Transverse colon (tissue), 4 donors: ENCODE data around the gene ADCY5. TPM values are rescaled to one million over a fixed set of nuclear protein-coding genes. Genes with fewer than 3 reads are reported as not detected.

Experiments
- DNase-seq: peaks from one replicate; pipeline ENCODE4 v3.0.0-alpha.2; 2019
- H3K27ac ChIP-seq, 4 donors: fragments of 200-600 bp; sonication (generic); 2 replicates each; pipeline ENCODE4 v1.5.1; 2016 to 2018; ENCODE audit warnings: inconsistent platforms in 4 of 4
- H3K27me3 ChIP-seq: fragments of 200-600 bp; sonication (generic); 2 replicates; pipeline ENCODE4 v1.5.1; 2017; ENCODE audit warnings: inconsistent platforms
- H3K36me3 ChIP-seq, 4 donors: fragments of 200-600 bp; sonication (generic); 2 replicates each; pipeline ENCODE4 v1.5.1; 2017 to 2019; ENCODE audit warnings: inconsistent platforms in 4 of 4
- H3K4me1 ChIP-seq, 4 donors: fragments of 200-600 bp; sonication (generic); 2 replicates each; pipeline ENCODE4 v1.5.1; 2017 to 2020; ENCODE audit warnings: inconsistent platforms in 4 of 4
- H3K4me3 ChIP-seq, 4 donors: fragments of 200-600 bp; sonication (generic); 1 replicate in 1 of 4; 2 replicates in 3 of 4; pipeline versions ENCODE4 v1.5.1 to v1.6.1; 2017 to 2019; ENCODE audit warnings: inconsistent platforms in 4 of 4
- H3K9me3 ChIP-seq, 2 donors: fragments of 200-600 bp; sonication (generic); 2 replicates each; pipeline ENCODE4 v1.5.1; 2017 to 2019; ENCODE audit warnings: inconsistent platforms in 2 of 2
- EP300 ChIP-seq: sonication (generic); formaldehyde crosslinking; IDR thresholded peaks from one replicate; pipeline ENCODE4 v1.6.1; 2017; ENCODE audit warnings: antibody characterized with exemption, low read depth
- POLR2A ChIP-seq: fragments of 450-650 bp; IDR thresholded peaks from one replicate; pipeline ENCODE4 v1.6.1; 2016; ENCODE audit warnings: antibody characterized with exemption, mild to moderate bottlenecking, moderate library complexity
- POLR2AphosphoS5 ChIP-seq, 3 donors: sonication (generic); formaldehyde crosslinking; IDR thresholded peaks; one replicate each; pipeline ENCODE4 v1.6.1; 2016; ENCODE audit warnings: antibody characterized with exemption in 3 of 3
- WGBS, 2 donors: methylation state at CpG; one replicate each; pipeline ENCODE4 v1.1.5; 2018; ENCODE audit warnings: low coverage in 1 of 2; 5-methylcytosine and 5-hydroxymethylcytosine counted together
- in situ Hi-C, 4 donors: fragments of 200-750 bp; cut with MboI; loops; one replicate each; pipeline versions ENCODE4 v1.15.0 to v1.15.1; 2017; ENCODE audit warnings: low sequenced_read_pairs in 3 of 4, low pct_ligation_motif_present in 1 of 4, low pct_unique_long_range_greater_than_20kb in 1 of 4
- intact Hi-C: fragments of 100-400 bp; cut with DNase I; formaldehyde crosslinking; loops from one replicate; pipeline ENCODE4 v1.15.1; 2023; ENCODE audit warnings: low total_unique reads
- total RNA-seq, 4 donors: library from RNA; depleted of rRNA; stranded (reverse); fragments of >200 nt; gene quantifications; one replicate each; pipeline ENCODE4 v1.1.0, GENCODE V29; 2016
- TF ChIP-seq, protein P1 (sequence below), 5 experiments: fragments of 200-600 bp in 3 of 5; fragments of 450-650 bp in 2 of 5; sonication (generic) in 3 of 5; IDR thresholded peaks; 1 replicate in 2 of 5; 2 replicates in 3 of 5; pipeline ENCODE4 v1.5.1; 2016 to 2017; ENCODE audit warnings: antibody characterized with exemption in 5 of 5, inconsistent platforms in 3 of 5, mild to moderate bottlenecking in 2 of 5, moderate library complexity in 1 of 5

Gene ADCY5
- total RNA-seq, 4 donors from 2014 or later = 13.9 to 42.0 (median 28.6) TPM

DNA sequence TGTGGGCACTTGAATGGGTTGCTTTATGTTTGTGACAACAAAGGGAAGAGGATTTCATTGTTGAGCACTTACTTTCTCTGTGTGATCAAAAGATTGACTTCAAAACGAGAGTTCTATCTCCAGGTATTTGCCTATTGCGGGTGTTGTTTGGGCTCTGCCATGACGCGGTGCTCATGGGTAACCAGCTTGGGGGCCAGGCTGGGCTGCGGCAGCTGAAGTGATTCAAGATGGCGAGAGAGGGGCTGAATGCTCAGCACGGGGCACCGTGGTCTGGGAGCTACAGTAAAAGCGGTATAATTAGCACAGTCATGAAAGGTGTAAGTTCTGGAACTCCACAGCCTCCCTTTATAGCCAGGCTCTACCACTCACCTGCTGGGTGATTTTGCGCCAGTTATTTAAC, 31.0 kb upstream of the ADCY5 start:
- Histone ChIP-seq H3K9me3 (no peaks in the 10 kb centered on the region), H3K4me3 (no peak overlapping the region), H3K27me3 (no peaks in the 10 kb centered on the region), H3K4me1 (no peaks in the 10 kb centered on the region), H3K36me3 (no peaks in the 10 kb centered on the region), H3K27ac (no peak overlapping the region)
- intact Hi-C loops = no loop called here
- DNase-seq = no peak
- 71 to 86% methylated on average over 3 to 10 of the region's 10 CpGs for WGBS, 2 donors
- TF ChIP-seq, protein P1, sequence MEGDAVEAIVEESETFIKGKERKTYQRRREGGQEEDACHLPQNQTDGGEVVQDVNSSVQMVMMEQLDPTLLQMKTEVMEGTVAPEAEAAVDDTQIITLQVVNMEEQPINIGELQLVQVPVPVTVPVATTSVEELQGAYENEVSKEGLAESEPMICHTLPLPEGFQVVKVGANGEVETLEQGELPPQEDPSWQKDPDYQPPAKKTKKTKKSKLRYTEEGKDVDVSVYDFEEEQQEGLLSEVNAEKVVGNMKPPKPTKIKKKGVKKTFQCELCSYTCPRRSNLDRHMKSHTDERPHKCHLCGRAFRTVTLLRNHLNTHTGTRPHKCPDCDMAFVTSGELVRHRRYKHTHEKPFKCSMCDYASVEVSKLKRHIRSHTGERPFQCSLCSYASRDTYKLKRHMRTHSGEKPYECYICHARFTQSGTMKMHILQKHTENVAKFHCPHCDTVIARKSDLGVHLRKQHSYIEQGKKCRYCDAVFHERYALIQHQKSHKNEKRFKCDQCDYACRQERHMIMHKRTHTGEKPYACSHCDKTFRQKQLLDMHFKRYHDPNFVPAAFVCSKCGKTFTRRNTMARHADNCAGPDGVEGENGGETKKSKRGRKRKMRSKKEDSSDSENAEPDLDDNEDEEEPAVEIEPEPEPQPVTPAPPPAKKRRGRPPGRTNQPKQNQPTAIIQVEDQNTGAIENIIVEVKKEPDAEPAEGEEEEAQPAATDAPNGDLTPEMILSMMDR (IDR thresholded peaks at IDR 0.05) = no peak
- TF ChIP-seq EP300 (no peak), POLR2A (no peak), POLR2AphosphoS5 (IDR thresholded peaks at IDR 0.05) (no peak)
- in situ Hi-C loops = loop anchor here in 3 of 4 donors (10.0 to 25.0 kb wide), 3 partner anchors 143 to 155 kb away; no protein-coding TSS in a partner anchor

DNA sequence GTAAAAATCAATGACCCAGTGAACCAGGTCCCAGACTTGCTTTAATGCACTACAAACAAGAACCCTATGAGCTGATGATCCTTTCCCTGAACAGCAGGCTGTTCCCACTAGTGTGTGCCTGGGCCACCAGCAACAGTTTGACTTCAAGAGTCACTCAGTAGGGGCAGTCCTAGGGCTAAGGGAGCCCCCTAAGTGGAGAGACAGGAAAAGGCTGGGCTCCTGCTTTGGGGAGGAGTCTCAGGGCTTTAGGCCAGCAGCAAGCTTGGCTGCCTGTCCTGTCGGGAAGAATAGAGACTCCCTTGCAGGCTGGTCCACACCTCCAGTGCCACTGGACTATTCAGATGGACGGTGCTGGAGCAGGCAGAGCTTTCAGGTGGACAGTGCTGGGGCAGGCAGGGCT, 29.4 kb upstream of the ADCY5 start:
- intact Hi-C loops (no loop called here), in situ Hi-C loops (loop anchor here in 1 of 4 donors (25.0 kb wide), 1 partner anchor 141 kb away; no protein-coding TSS in a partner anchor)

DNA sequence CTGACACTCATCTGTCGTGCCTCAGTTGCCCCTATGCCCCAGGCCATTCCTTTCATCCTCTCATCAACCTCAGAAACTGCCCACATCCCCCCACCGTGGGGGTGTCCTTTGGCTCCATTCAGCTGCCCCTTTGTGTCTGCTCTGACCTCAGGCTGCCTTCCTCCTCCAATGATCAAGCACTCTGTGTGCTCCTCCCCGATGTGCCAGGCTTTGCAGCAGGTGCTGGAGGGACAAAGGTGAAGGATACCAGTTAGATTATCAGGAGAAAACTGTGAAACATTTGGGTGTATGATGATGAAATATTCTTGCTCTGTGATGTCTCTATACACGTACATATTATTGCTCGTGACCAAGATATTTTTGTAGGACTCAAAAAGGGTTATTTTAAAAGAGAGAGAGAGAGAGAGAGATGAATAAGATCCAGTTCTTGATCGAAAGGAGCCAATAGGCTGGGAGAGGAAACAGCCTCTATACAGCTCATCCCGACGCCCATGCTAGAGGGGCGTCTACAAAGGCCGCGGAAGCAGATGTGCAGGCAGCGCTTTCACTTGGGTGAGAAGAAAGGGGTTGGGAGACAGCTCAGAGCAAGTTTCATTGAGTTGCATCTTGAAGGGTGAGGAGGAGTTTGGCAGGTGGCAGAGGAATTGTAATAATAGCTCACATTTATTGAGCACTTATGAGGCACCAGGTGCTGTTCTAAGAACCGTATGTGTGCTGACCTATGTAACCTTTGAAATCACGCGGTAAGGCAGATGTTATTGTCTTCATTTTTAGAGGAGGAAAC, 28.3 kb upstream of the ADCY5 start:
- no peak overlapping the region for H3K4me3 ChIP-seq
- intact Hi-C loops = no loop called here
- H3K27me3 ChIP-seq = no peaks in the 10 kb centered on the region
- no peaks in the 10 kb centered on the region for H3K9me3 ChIP-seq
- no peak overlapping the region for H3K27ac ChIP-seq
- 69 to 74% methylated on average over 11 to 15 of the region's 15 CpGs for WGBS, 2 donors
- in situ Hi-C loops = loop anchor here in 1 of 4 donors (25.0 kb wide), 1 partner anchor 140 kb away; no protein-coding TSS in a partner anchor
- no peaks in the 10 kb centered on the region for H3K36me3 ChIP-seq
- no peak for DNase-seq
- TF ChIP-seq POLR2AphosphoS5 (IDR thresholded peaks at IDR 0.05) (no peak), POLR2A (no peak), EP300 (no peak)
- TF ChIP-seq, protein P1 (IDR thresholded peaks at IDR 0.05) = no peak
- H3K4me1 ChIP-seq = no peaks in the 10 kb centered on the region

More for the DNA sequence above, 29.4 kb upstream of the ADCY5 start:
- no peaks in the 10 kb centered on the region for H3K4me1 ChIP-seq
- H3K36me3 ChIP-seq = no peaks in the 10 kb centered on the region
- TF ChIP-seq EP300 = no peak
- TF ChIP-seq POLR2AphosphoS5 (IDR thresholded peaks at IDR 0.05) = no peak
- TF ChIP-seq, protein P1 (IDR thresholded peaks at IDR 0.05) = no peak
- no peak for TF ChIP-seq POLR2A
- H3K27ac ChIP-seq = no peak overlapping the region
- H3K4me3 ChIP-seq = no peak overlapping the region
- DNase-seq = no peak
- H3K27me3 ChIP-seq = no peaks in the 10 kb centered on the region
- 0% methylated on average over 1 of the region's 2 CpGs; no CpG with 5 or more reads in 1 of the 2 donors for WGBS, 2 donors
- H3K9me3 ChIP-seq = no peaks in the 10 kb centered on the region

DNA sequence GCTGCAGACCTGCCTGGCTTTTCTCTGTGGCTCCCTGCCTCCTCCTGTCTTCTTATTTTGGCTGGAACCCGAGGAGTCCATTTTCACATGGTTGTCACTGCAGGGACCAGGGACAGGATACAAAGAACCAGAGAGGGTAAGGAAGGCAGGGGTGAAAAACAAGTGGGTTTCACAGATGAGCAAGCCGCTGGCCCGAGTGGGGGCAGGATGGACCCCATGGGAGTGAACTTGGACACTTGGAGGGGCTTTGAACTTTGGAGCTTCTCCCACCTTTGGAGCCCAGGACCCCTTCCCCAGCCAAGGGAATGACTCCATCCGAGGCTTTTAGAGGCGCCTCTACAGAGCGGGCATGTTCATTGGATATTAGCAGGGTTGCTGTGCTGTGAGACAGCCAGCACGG, 26.9 kb upstream of the ADCY5 start:
- intact Hi-C loops = no loop called here
- in situ Hi-C loops = loop anchor here in 1 of 4 donors (25.0 kb wide), 1 partner anchor 138 kb away; no protein-coding TSS in a partner anchor
- H3K4me1 ChIP-seq = no peaks in the 10 kb centered on the region
- no peaks in the 10 kb centered on the region for H3K36me3 ChIP-seq
- no peak for TF ChIP-seq POLR2A
- TF ChIP-seq, protein P1 (IDR thresholded peaks at IDR 0.05) = no peak
- TF ChIP-seq EP300 = no peak
- TF ChIP-seq POLR2AphosphoS5 (IDR thresholded peaks at IDR 0.05) = no peak
- no peak for DNase-seq
- H3K4me3 ChIP-seq = no peak overlapping the region
- 75 to 100% methylated on average over 2 to 7 of the region's 7 CpGs for WGBS, 2 donors
- H3K9me3 ChIP-seq = no peaks in the 10 kb centered on the region
- H3K27ac ChIP-seq = no peak overlapping the region
- no peaks in the 10 kb centered on the region for H3K27me3 ChIP-seq
